ENCODE results near the gene EFCAB13. TPM values are rescaled to one million over a fixed set of nuclear protein-coding genes. Genes with fewer than 3 reads are reported as not detected.
A peak's percentile ranks its signal among the peaks of the same experiment; 100 is the strongest.

EFCAB13 gene
- total RNA-seq, 4 donors from 2014 or later, result 5.9 to 39.6 (median 12.9) TPM

DNA sequence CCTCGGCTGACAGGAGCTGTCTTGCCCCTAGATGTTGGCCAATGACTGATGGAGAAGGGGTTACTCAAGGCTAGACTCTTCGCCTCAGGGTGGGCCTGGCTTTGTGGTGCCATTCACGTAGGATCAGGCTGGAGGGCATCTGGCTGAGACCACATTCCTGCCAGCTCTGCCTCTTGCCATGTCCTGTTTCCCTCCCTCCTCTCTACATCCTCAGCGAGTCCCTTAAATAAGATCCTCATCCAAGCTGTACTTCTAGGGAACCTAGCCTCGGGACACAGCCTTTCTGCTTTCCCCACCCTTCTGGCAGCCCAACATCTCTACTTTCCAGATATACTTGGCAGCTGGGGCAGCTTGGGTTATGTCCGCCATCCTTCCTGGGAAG is 27.9 kb upstream of the EFCAB13 start:
- Histone ChIP-seq H3K9me3 (no peaks in the 10 kb centered on the region), H3K4me3 (no peak overlapping the region), H3K36me3 (peaks cover 0 to 5% (median 0%) of the 10 kb centered on the region in 3 donors), H3K27me3 (no peaks in the 10 kb centered on the region), H3K27ac (peak overlapping the region in 2 of 4 donors; percentile 27 to 43), H3K4me1 (peaks cover 0 to 7% (median 0%) of the 10 kb centered on the region in 4 donors)
- DNase-seq, result no peak
- TF ChIP-seq POLR2A (IDR thresholded peaks at IDR 0.05), result no peak
- TF ChIP-seq, protein P1, sequence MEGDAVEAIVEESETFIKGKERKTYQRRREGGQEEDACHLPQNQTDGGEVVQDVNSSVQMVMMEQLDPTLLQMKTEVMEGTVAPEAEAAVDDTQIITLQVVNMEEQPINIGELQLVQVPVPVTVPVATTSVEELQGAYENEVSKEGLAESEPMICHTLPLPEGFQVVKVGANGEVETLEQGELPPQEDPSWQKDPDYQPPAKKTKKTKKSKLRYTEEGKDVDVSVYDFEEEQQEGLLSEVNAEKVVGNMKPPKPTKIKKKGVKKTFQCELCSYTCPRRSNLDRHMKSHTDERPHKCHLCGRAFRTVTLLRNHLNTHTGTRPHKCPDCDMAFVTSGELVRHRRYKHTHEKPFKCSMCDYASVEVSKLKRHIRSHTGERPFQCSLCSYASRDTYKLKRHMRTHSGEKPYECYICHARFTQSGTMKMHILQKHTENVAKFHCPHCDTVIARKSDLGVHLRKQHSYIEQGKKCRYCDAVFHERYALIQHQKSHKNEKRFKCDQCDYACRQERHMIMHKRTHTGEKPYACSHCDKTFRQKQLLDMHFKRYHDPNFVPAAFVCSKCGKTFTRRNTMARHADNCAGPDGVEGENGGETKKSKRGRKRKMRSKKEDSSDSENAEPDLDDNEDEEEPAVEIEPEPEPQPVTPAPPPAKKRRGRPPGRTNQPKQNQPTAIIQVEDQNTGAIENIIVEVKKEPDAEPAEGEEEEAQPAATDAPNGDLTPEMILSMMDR (IDR thresholded peaks at IDR 0.05), result no peak

DNA sequence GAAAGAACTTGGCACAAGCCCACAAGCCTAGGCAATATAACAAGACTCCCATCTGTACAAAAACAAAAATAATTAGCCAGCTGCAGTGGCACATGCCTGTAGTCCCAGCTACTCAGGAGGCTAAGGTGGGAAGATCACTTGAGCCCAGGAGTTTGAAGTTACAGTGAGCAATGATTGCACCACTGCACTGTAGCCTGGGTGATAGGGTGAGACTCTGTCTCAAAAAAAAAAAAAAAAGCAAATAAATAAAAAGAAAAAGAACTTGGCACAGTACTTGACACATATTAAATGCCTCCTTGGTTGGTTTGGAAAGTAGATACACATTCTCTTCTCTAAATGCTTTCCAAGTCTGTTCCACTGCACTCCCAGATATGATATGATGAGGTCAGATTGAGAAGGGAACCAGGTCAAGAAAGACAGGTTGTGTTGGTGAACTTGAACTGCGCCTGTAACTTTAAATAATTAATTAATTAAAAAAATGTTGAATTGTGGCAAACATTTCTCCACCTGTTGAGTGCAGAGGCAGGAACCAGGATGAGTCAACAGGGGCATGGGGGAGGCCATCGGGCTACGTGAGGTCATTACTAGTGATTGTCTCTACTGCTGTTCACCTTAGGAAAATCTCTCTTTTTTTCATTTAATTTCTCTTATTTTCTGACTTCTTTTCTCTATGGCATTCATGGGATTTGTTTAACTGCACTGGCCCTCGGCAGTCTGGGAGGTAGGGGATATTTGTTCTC is 25.9 kb upstream of the EFCAB13 start:
- H3K36me3 ChIP-seq, result peaks cover 0 to 5% (median 0%) of the 10 kb centered on the region in 3 donors
- H3K4me3 ChIP-seq, result no peak overlapping the region
- DNase-seq, result no peak
- H3K9me3 ChIP-seq, result no peaks in the 10 kb centered on the region
- no peaks in the 10 kb centered on the region for H3K27me3 ChIP-seq
- TF ChIP-seq, protein P1 (IDR thresholded peaks at IDR 0.05), result no peak
- no peak for TF ChIP-seq POLR2A (IDR thresholded peaks at IDR 0.05)
- no peak overlapping the region for H3K27ac ChIP-seq
- H3K4me1 ChIP-seq, result peaks cover 0 to 7% (median 0%) of the 10 kb centered on the region in 4 donors

DNA sequence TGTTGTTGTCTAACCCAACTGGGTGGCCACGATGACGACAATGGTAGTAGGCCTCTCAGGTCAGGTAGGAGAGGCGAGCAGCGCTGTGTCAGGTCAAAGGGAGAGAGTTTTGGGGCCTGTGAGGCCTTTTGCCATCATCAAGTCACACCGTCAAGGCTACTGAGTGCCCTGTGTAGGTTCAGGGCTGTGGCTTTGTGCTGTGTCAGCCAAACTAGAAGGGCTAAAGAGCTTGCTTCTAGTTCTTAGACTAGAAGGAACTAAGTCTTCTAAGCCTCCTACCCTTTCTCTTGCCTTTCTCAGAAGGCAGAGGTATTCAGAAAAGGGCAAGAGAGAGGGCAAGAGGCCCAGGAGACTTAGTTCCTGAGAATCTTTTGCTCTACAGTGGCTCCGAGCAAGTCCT is 25.0 kb upstream of the EFCAB13 start:
- DNase-seq, result no peak
- Histone ChIP-seq H3K4me3 (no peak overlapping the region), H3K27ac (no peak overlapping the region), H3K27me3 (no peaks in the 10 kb centered on the region), H3K36me3 (peaks cover 0 to 5% (median 0%) of the 10 kb centered on the region in 3 donors), H3K9me3 (no peaks in the 10 kb centered on the region), H3K4me1 (peaks cover 0 to 7% (median 0%) of the 10 kb centered on the region in 4 donors)
- TF ChIP-seq, protein P1 (IDR thresholded peaks at IDR 0.05), result no peak
- TF ChIP-seq POLR2A (IDR thresholded peaks at IDR 0.05), result no peak

DNA sequence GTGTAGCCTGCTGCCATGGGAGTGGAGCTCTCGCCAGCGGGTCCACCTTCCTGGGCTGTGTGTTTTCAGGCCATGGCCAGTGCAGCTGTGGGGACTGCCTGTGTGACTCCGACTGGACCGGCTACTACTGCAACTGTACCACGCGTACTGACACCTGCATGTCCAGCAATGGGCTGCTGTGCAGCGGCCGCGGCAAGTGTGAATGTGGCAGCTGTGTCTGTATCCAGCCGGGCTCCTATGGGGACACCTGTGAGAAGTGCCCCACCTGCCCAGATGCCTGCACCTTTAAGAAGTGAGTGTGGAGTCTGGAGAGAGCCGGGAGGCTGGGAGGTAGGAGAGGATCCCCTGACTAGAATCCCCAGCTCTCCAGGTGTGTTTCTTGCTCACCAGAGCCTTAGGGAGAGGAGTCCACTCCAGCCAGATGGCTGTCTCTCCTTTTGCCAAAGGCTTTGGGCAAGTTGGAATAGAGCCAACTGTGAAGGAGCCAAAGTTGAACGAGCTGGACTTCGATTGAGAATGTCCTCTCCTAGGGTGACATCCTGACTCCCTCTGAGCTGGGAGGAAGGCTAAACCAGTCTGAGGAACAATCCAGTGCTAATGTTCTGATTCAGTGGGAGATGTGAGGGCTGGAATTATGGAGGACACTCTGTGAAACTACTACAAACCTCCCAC is 24.4 kb upstream of the EFCAB13 start:
- Histone ChIP-seq H3K36me3 (peaks cover 0 to 5% (median 0%) of the 10 kb centered on the region in 3 donors), H3K4me1 (peaks cover 0 to 5% (median 0%) of the 10 kb centered on the region in 4 donors)
- TF ChIP-seq, protein P1 (IDR thresholded peaks at IDR 0.05), result no peak
- TF ChIP-seq POLR2A (IDR thresholded peaks at IDR 0.05), result no peak

DNA sequence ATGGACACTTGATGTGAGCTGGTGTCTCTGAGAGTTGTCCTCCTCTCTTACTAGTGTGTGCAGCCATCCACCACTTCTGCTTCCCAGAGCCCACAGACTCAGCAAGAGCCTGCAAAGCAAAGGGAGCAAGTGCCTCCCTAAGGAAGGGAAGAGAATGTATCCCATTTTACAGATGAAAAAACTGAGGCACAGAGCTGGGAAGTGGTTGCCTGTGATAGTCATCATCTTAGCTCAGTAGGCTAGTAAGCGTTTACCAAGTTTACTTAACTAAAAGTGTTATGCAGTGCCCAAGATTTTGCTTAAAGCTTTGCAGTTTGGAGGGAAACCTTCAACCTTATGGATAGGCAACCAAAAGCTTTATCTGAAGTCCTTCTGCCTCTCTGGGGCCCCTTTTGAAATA is 23.0 kb upstream of the EFCAB13 start:
- no peak for DNase-seq
- TF ChIP-seq, protein P1 (IDR thresholded peaks at IDR 0.05), result no peak
- Histone ChIP-seq H3K27ac (no peak overlapping the region), H3K9me3 (no peaks in the 10 kb centered on the region), H3K4me1 (peaks cover 0 to 4% (median 0%) of the 10 kb centered on the region in 4 donors), H3K36me3 (peaks cover 0 to 5% (median 0%) of the 10 kb centered on the region in 3 donors), H3K27me3 (no peaks in the 10 kb centered on the region), H3K4me3 (no peak overlapping the region)

More for the DNA sequence above, 24.4 kb upstream of the EFCAB13 start:
- Histone ChIP-seq H3K27ac (no peak overlapping the region), H3K9me3 (no peaks in the 10 kb centered on the region), H3K27me3 (no peaks in the 10 kb centered on the region), H3K4me3 (no peak overlapping the region)
- no peak for DNase-seq
